H1 (cell line): ENCODE results near the gene DTWD1. TPM values are rescaled to one million over a fixed set of nuclear protein-coding genes. Genes with fewer than 3 reads are reported as not detected.

Experiments used
- CTCF ChIA-PET: fragments of 300-600 bp; sonication (Branson Sonifier 250); formaldehyde crosslinking; loops from one replicate; lab custom pipeline; 2021; ENCODE audit not compliant: partially characterized antibody; lab: Charles Lee
- POLR2A ChIA-PET: fragments of 300-600 bp; sonication (Branson Sonifier 250); formaldehyde crosslinking; loops from one replicate; lab custom pipeline; 2021; ENCODE audit warnings: inconsistent platforms; ENCODE audit not compliant: partially characterized antibody; lab: Charles Lee
- DNase-seq, 2 experiments: peaks; one replicate each; pipeline versions ENCODE4 v3.0.0 to v3.0.0-alpha.2; 2010 to 2022; ENCODE audit warnings: low spot score in 2 of 2, low read depth in 1 of 2, mixed read lengths in 1 of 2
- FAIRE-seq: peaks from 2 replicates; lab custom pipeline; 2011; peaks lifted over from hg19 to GRCh38; lab: Jason Lieb, UNC
- H2AFZ ChIP-seq: 2 replicates; pipeline ENCODE4 v1.8.1; 2012; ENCODE audit warnings: low read length, inconsistent platforms
- H2AK5ac ChIP-seq: 2 replicates; pipeline ENCODE4 v1.6.1; 2013; ENCODE audit warnings: low read depth, low read length
- H2BK120ac ChIP-seq: replicated peaks from 2 replicates; pipeline ENCODE3; 2013; ENCODE audit warnings: low read depth, low read length, inconsistent platforms
- H2BK12ac ChIP-seq: 2 replicates; pipeline ENCODE4 v1.6.1; 2013; ENCODE audit warnings: low read depth, low read length
- H2BK15ac ChIP-seq: 2 replicates; pipeline ENCODE4 v1.6.1; 2013; ENCODE audit warnings: low read length
- H2BK20ac ChIP-seq: 2 replicates; pipeline ENCODE4 v1.6.1; 2013; ENCODE audit warnings: low read length
- H2BK5ac ChIP-seq: 2 replicates; pipeline ENCODE4 v1.6.1; 2013; ENCODE audit warnings: low read depth, low read length
- H3K14ac ChIP-seq: 2 replicates; pipeline ENCODE4 v1.6.1; 2013; ENCODE audit warnings: inconsistent platforms; ENCODE audit not compliant: insufficient read length
- H3K18ac ChIP-seq: 2 replicates; pipeline ENCODE4 v1.6.1; 2013; ENCODE audit warnings: low read length; ENCODE audit errors: extremely low read depth
- H3K23ac ChIP-seq: 2 replicates; pipeline ENCODE4 v1.6.1; 2013; ENCODE audit warnings: inconsistent platforms; ENCODE audit not compliant: insufficient read length
- H3K23me2 ChIP-seq: 2 replicates; pipeline ENCODE4 v1.6.1; 2013; ENCODE audit warnings: low read depth, low read length
- H3K27ac ChIP-seq: 2 replicates; pipeline ENCODE4 v1.6.1; 2011; ENCODE audit warnings: low read depth, low read length, inconsistent platforms
- H3K27me3 ChIP-seq, 4 experiments: replicated peaks in 1 of 4; 1 replicate in 1 of 4; 2 replicates in 3 of 4; pipeline versions ENCODE4 v1.6.1 to v1.8.1; 2011 to 2013; ENCODE audit warnings: low read length in 3 of 4, mild to moderate bottlenecking in 3 of 4, inconsistent platforms in 2 of 4, mixed read lengths in 2 of 4, moderate library complexity in 1 of 4; ENCODE audit not compliant: control insufficient read depth in 3 of 4, insufficient read depth in 3 of 4; ENCODE audit errors: extremely low read depth in 1 of 4
- H3K36me3 ChIP-seq, 4 experiments: 2 replicates each; pipeline versions ENCODE4 v1.6.1 to v1.8.1; 2011 to 2013; ENCODE audit warnings: mild to moderate bottlenecking in 4 of 4, low read length in 3 of 4, moderate library complexity in 2 of 4, control low read depth in 1 of 4, inconsistent platforms in 1 of 4; ENCODE audit not compliant: insufficient read depth in 4 of 4, control insufficient read depth in 2 of 4
- H3K4ac ChIP-seq: replicated peaks from 2 replicates; pipeline ENCODE3; 2013; ENCODE audit warnings: low read length, low read depth, mixed read lengths, inconsistent platforms; ENCODE audit not compliant: insufficient read length
- H3K4me1 ChIP-seq, 4 experiments: replicated peaks in 1 of 4; 1 replicate in 1 of 4; 2 replicates in 3 of 4; pipeline versions ENCODE4 v1.6.1 to v1.8.1; 2011 to 2013; ENCODE audit warnings: low read length in 3 of 4, inconsistent platforms in 2 of 4, mixed read lengths in 1 of 4; ENCODE audit not compliant: insufficient read depth in 4 of 4, control insufficient read depth in 3 of 4
- H3K4me2 ChIP-seq, 2 experiments: 2 replicates each; pipeline versions ENCODE4 v1.6.1 to v1.8.1; 2011 to 2013; ENCODE audit warnings: low read depth in 2 of 2, low read length in 2 of 2, control low read depth in 1 of 2, inconsistent platforms in 1 of 2, mild to moderate bottlenecking in 1 of 2; ENCODE audit not compliant: insufficient read depth in 1 of 2
- H3K4me3 ChIP-seq, 4 experiments: fragments of 200-600, 300-600 bp in 1 of 4; sonication (generic), shearing (Covaris generic), sonication (Bioruptor Twin) in 1 of 4; 2 replicates each; pipeline versions ENCODE4 v1.5.1 to v1.8.1; 2011 to 2016; ENCODE audit warnings: low read length in 4 of 4, low read depth in 3 of 4, control low read depth in 2 of 4, inconsistent platforms in 2 of 4, mild to moderate bottlenecking in 2 of 4, mixed read lengths in 1 of 4, moderate library complexity in 1 of 4; ENCODE audit not compliant: insufficient read depth in 2 of 4; ENCODE audit errors: extremely low read depth in 1 of 4
- H3K56ac ChIP-seq: replicated peaks from 2 replicates; pipeline ENCODE3; 2013; ENCODE audit warnings: low read depth, mild to moderate bottlenecking, mixed read lengths, low read length, inconsistent platforms; ENCODE audit not compliant: insufficient read length
- H3K79me1 ChIP-seq: 2 replicates; pipeline ENCODE4 v1.6.1; 2013; ENCODE audit warnings: low read depth, low read length, control low read depth
- H3K79me2 ChIP-seq, 2 experiments: 2 replicates each; pipeline versions ENCODE4 v1.6.1 to v1.8.1; 2012 to 2013; ENCODE audit warnings: low read length in 2 of 2, mild to moderate bottlenecking in 2 of 2, inconsistent platforms in 1 of 2; ENCODE audit not compliant: insufficient read depth in 2 of 2, control insufficient read depth in 1 of 2
- H3K9ac ChIP-seq, 4 experiments: replicated peaks in 1 of 4; 1 replicate in 1 of 4; 2 replicates in 3 of 4; pipeline versions ENCODE4 v1.6.1 to v1.8.1; 2011 to 2013; ENCODE audit warnings: low read depth in 3 of 4, low read length in 3 of 4, control low read depth in 2 of 4, mild to moderate bottlenecking in 2 of 4, moderate library complexity in 2 of 4, inconsistent platforms in 1 of 4; ENCODE audit errors: extremely low read depth in 1 of 4
- H3K9me3 ChIP-seq, 2 experiments: 2 replicates each; pipeline versions ENCODE4 v1.6.1 to v1.8.1; 2012 to 2013; ENCODE audit warnings: mild to moderate bottlenecking in 2 of 2, moderate library complexity in 2 of 2, control low read depth in 1 of 2, inconsistent platforms in 1 of 2, low read depth in 1 of 2, low read length in 1 of 2, mixed read lengths in 1 of 2; ENCODE audit not compliant: insufficient read depth in 2 of 2
- H4K20me1 ChIP-seq, 2 experiments: replicated peaks in 1 of 2; 2 replicates each; pipeline versions ENCODE3 to v1.8.1; 2011 to 2013; ENCODE audit warnings: inconsistent platforms in 2 of 2, low read length in 2 of 2, mild to moderate bottlenecking in 1 of 2; ENCODE audit not compliant: insufficient read depth in 2 of 2, control insufficient read depth in 1 of 2
- H4K5ac ChIP-seq: 2 replicates; pipeline ENCODE4 v1.6.1; 2013; ENCODE audit warnings: low read length, low read depth, mixed read lengths, inconsistent platforms; ENCODE audit not compliant: insufficient read length
- H4K8ac ChIP-seq: 2 replicates; pipeline ENCODE4 v1.8.0; 2013; ENCODE audit warnings: mild to moderate bottlenecking, moderate library complexity, low read length, inconsistent platforms; ENCODE audit not compliant: insufficient read depth; ENCODE audit errors: extremely low read depth
- H4K91ac ChIP-seq: replicated peaks from 2 replicates; pipeline ENCODE3; 2013; ENCODE audit warnings: low read length, mixed read lengths, inconsistent platforms; ENCODE audit not compliant: insufficient read length
- KDM1A ChIP-seq: fragments of 200-600, 300-600 bp; sonication (generic); IDR thresholded peaks from 2 replicates; pipeline ENCODE4 v1.7.1; 2016; ENCODE audit warnings: mild to moderate bottlenecking, low read length, borderline replicate concordance
- NANOG ChIP-seq: IDR thresholded peaks from 2 replicates; pipeline ENCODE4 v1.6.1; 2011; ENCODE audit warnings: low read length, low read depth, mild to moderate bottlenecking, inconsistent platforms; ENCODE audit not compliant: insufficient read depth, poor library complexity, severe bottlenecking
- RBBP5 ChIP-seq: IDR thresholded peaks from 2 replicates; pipeline ENCODE4 v1.7.1; 2012; ENCODE audit warnings: low read depth, mild to moderate bottlenecking, inconsistent platforms, low read length, moderate library complexity, borderline replicate concordance
- SUZ12 ChIP-seq: fragments of 200-600 bp; sonication (generic); IDR thresholded peaks from 2 replicates; pipeline ENCODE4 v1.6.1; 2012; ENCODE audit warnings: mild to moderate bottlenecking, inconsistent platforms, low read length, moderate library complexity, mixed read lengths
- WGBS, 2 experiments: shearing (Covaris generic) in 1 of 2; methylation state at CpG; one replicate each; pipeline versions ENCODE4 v1.1.6 to v1.1.7; 2013 to 2015; ENCODE audit warnings: low lambda C conversion rate in 2 of 2, mixed read lengths in 2 of 2, inconsistent platforms in 1 of 2, low coverage in 1 of 2, missing lambda C conversion rate in 1 of 2; ENCODE audit not compliant: insufficient replicate concordance in 2 of 2, insufficient coverage in 1 of 2, insufficient read length in 1 of 2; ENCODE audit errors: extremely low coverage in 1 of 2, missing lambda C conversion rate in 1 of 2; 5-methylcytosine and 5-hydroxymethylcytosine counted together
- polyA plus RNA-seq, 7 experiments: library from polyadenylated mRNA; depleted of rRNA in 3 of 7; stranded (reverse) in 5 of 7; unstranded in 2 of 7; fragments of >200 nt in 5 of 7; fragments of 200-250 nt in 2 of 7; gene quantifications; 1 replicate in 5 of 7; 2 replicates in 1 of 7; 4 replicates in 1 of 7; pipeline versions ENCODE4 v1.2.1 to v1.2.3, GENCODE V29; 2011 to 2013; ENCODE audit warnings: missing spikeins in 2 of 7, mixed read lengths in 2 of 7
- total RNA-seq: library from RNA; stranded (reverse); fragmentation: NEBNext Ultra II Directional; extraction: Animal tissue kit (Norgen Biotek cat#: 25700); gene quantifications from 2 replicates; pipeline ENCODE4 v1.2.1, GENCODE V29; 2021

The DTWD1 gene
- total and polyA plus RNA-seq, 2 of the 8 experiments (the other 6 are each of a cell fraction or from before 2014, with no cell fraction given) = 10.4 to 32.4 TPM

- H3K14ac ChIP-seq = no peak overlapping the region
- DNase-seq = no peak
- H3K79me1 ChIP-seq = no peaks in the 10 kb centered on the region; the same call in 1 of the 2 replicates
- ChIA-PET POLR2A (no interaction called here), CTCF (interaction anchor here (1.3 kb wide), 1 partner anchor 16 kb away, joined by 5 read pairs; no protein-coding TSS in a partner anchor)
- H3K23ac ChIP-seq = no peak overlapping the region
- peaks cover 0 to 33% (median 12%) of the 10 kb centered on the region in 4 experiments; a peak in 6 of 8 replicates for H3K36me3 ChIP-seq
- H2BK120ac ChIP-seq = no peak overlapping the region
- no peak overlapping the region for H3K4ac ChIP-seq
- 86% methylated on average over 2 of the region's 2 CpGs; no CpG with 5 or more reads in 1 of the 2 experiments for WGBS, 2 experiments
- H3K56ac ChIP-seq = no peak overlapping the region
- H4K8ac ChIP-seq = no peak overlapping the region
- H2BK20ac ChIP-seq = no peak overlapping the region
- no peak overlapping the region for H3K9ac ChIP-seq
- no peak overlapping the region for H2BK5ac ChIP-seq
- H3K79me2 ChIP-seq = peaks cover 0 to 53% of the 10 kb centered on the region in 2 experiments; a peak in 2 of 4 replicates
- no peak overlapping the region for H2BK12ac ChIP-seq
- H3K9me3 ChIP-seq = no peaks in the 10 kb centered on the region
- no peaks in the 10 kb centered on the region for H3K23me2 ChIP-seq
- H4K20me1 ChIP-seq = no peaks in the 10 kb centered on the region
- FAIRE-seq = no peak
- H4K5ac ChIP-seq = no peak overlapping the region
- H3K27me3 ChIP-seq = no peaks in the 10 kb centered on the region
- H4K91ac ChIP-seq = no peak overlapping the region
- no peak overlapping the region for H3K27ac ChIP-seq
- peaks cover 0 to 4% (median 2%) of the 10 kb centered on the region in 4 experiments; a peak in 3 of 7 replicates for H3K4me1 ChIP-seq
- no peak overlapping the region for H3K18ac ChIP-seq
- H2BK15ac ChIP-seq = no peak overlapping the region
- TF ChIP-seq RBBP5 (no peak), KDM1A (no peak), NANOG (no peak), SUZ12 (no peak)
- H2AFZ ChIP-seq = no peak overlapping the region
- no peak overlapping the region for H2AK5ac ChIP-seq
- H3K4me3 ChIP-seq = no peak overlapping the region
- H3K4me2 ChIP-seq = no peak overlapping the region
These were observed 3.2 kb downstream of the DTWD1 start for GRCh38 chr15:49624056-49624455.
